GM19023 (cell line): ENCODE measurements around the gene ROGDI.
A peak's percentile ranks its signal among the peaks of the same experiment; 100 is the strongest.

Experiments
- ATAC-seq: cut with Tn5 transposase; IDR thresholded peaks from one replicate; pipeline ENCODE4 v1.9.1; 2021; ENCODE audit warnings: mild to moderate bottlenecking, moderate library complexity; ENCODE audit not compliant: unreplicated experiment

Gene ROGDI

GRCh38 chr16:4768549-4769305 is 33.7 kb downstream of the ROGDI start:
- peak; percentile 63 for ATAC-seq

GRCh38 chr16:4767872-4768548 is 34.4 kb downstream of the ROGDI start:
- ATAC-seq: peak; percentile 2

DNA sequence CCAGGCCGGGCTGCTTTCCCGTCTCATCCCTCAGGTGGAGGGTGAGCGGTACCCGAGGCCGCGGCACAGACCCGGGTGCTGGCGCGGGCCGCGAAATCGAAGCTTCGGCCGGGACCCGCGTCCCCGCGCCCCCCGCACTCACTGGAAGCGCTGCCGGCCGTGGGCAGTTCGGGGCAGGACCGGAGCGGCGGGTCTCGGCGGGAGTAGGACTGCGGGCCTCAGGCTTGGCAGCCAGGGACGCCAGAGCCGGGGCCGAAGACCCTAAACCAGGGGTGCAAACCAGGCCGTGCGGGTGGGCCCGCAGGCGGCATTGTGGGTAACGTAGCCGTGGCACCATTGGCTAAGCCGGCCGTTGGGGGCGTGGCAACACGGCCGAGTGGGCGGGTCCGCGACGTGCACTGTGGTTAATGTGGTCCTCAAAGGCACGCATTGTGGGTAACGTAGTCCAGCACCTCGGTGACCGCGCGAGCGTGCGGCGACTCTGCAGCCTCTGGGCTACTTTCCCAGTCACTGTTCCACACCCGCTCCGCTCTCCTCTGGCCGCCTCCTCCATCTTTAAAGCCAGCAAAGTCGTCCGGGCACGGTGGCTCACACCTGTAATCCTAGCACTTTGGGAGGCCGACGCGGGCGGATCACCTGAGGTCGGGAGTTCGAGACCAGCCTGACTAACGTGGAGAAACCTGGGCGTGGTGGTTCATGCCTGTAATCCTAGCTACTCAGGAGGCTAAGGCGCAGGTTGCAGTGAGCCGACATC is 35.4 kb downstream of the ROGDI start, which contains the start of gene ZNF500:
Gene ZNF500, minus strand, starts transcription at position 288 of the 754 bp plus-strand sequence. CDS start 1,184 bp downstream, outside the sequence.
- ATAC-seq: peak; percentile 83

- ATAC-seq: no peak
These were observed 36.6 kb downstream of the ROGDI start for GRCh38 chr16:4765511-4766474.

- ATAC-seq: no peak
These were observed 38.6 kb downstream of the ROGDI start for GRCh38 chr16:4763791-4764190.

DNA sequence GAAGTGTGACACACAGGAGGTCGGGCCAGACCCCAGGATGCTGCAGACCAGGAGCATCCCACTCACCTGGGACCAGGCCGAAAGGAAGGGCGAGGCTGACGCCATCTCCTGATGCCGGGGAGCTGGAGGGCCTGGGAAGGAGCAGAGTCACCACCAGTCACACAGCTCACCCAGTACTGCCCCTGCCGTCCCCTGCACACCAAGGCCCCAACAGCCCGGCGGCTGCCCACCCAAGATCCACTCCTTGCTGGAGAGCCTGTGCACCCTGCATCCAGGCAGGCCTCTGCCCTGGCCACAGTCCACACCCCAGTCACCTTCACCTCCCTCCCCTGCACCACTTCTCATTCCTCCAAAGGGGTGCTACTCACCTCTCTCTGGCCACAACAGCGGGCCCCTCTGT is 40.2 kb downstream of the ROGDI start:
- ATAC-seq: no peak

- ATAC-seq: no peak
These were observed 42.1 kb downstream of the ROGDI start for GRCh38 chr16:4760221-4760910.

- ATAC-seq: no peak
These were observed 46.7 kb downstream of the ROGDI start for GRCh38 chr16:4755687-4756086.

DNA sequence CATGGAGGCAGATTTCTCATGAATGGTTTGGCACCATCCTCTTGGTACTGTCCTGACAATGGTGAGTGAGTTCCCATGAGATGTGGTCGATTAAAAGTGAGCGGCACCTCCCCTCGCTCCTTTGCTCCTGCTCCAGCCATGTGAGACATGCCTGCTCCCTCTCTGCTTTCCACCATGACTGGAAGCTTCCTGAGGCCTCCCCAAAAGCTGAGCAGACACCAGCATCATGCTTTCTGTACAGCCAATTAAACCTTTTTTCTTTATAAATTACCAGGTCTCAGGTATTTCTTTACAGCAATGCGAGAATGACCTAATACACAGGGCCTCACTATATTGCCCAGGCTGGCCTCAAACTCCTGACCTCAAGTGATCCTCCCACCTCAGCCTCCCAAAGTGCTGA is 47.6 kb downstream of the ROGDI start:
- no peak for ATAC-seq

- no peak for ATAC-seq
These were observed 49.2 kb downstream of the ROGDI start for GRCh38 chr16:4753227-4753626.

DNA sequence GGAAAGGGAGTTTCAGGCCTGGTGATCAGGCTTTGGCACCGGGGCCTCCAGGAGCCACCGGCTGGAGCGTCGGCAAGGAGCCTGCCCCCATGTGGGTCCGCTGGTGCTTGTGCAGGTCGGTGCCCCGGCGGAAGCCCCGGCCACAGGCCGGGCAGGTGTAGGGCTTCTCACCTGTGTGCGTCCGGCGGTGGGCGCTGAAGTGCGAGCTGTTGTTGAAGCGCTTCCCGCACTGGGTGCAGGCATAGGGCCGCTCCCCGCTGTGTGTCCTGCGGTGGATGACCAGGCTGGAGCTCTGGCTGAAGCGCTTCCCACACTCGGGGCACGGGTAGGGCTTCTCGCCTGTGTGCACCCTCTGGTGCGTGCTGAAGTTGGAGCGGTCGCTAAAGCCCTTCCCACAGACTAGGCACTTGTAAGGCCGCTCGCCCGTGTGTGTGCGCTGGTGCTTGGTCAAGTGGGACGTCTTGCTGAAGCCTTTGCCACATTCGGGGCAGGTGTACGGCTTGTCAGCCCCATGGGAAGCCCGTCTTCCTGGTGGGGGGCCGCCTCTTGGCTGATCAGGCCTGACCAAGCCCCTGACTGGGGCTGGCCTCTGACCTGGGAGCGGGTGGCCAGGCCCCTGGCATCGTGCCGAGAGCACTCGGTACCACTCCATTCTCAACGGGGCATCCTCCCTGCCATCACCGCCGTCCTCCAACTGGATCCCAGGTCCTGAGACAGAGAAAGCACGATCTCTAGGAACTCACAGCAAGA is 49.9 kb downstream of the ROGDI start:
- no peak for ATAC-seq

DNA sequence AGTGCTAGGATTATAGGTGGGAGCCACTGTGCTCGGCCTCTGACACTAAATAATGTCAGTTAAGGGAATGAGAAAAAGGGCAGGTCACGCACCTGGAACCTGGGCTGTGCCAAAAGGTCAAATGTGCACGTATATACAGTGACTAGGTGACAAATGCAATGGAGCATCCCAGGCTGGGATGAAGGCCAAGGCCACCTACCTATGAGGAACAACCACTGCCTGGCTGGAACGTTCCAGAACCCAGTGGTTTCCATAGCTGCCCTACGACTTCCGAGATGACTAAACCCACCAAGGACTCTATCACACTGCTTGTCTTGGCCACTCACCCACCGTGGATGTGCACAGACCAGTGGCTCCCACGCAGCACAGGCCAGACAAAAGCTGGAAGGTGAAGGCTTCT is 51.5 kb downstream of the ROGDI start:
- ATAC-seq: no peak

- peak; percentile 48 for ATAC-seq
These were observed 52.7 kb downstream of the ROGDI start for GRCh38 chr16:4749700-4750257.

DNA sequence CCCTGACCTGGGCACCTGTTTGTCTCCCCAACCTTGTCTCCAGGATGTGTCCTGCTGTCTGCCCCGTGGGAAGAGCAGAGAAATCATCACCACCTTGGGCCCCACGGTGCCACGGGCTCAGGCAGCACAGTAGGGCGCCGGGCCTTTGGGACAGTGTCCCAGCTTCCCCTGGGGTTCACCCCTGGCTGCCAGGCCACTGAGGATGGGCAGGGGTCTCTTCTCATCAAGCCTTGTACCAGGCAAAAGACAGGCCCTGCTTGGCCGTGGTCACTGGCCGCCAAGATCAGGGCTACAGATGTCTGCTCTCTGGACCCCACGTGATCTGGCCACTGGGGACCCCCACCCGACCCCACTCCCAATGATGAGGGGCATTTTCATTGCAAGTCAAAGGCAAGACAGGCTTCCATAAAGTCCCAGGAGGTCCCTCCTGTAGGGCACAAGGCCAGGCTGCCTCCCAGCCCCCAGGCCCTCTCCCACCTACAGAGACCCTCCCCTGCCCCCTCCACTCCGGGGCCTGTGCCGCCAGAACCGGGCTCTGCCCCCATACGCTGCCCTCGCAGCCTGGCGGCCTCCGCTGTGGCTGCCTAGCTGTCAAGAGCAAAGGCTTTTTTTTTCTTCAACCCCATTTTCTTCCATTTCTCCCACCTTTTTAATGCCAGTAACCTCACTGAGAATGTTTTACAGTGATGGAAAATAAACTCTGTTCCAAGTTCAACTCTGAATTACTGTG is 53.6 kb downstream of the ROGDI start:
- ATAC-seq: no peak

GRCh38 chr16:4747906-4748681 is 54.3 kb downstream of the ROGDI start:
- ATAC-seq: no peak

GRCh38 chr16:4746991-4747574 is 55.4 kb downstream of the ROGDI start:
- ATAC-seq: no peak
